K562 (cell line): ENCODE data around the gene GOLGA2. TPM values are rescaled to one million over a fixed set of nuclear protein-coding genes. Genes with fewer than 3 reads are reported as not detected.

Experiments
- AFF1 ChIP-seq, 2 experiments: fragments of 450-650 bp; IDR thresholded peaks; 2 replicates each; pipeline ENCODE4 v1.6.1; 2018; ENCODE audit warnings: mild to moderate bottlenecking in 2 of 2, low read depth in 1 of 2; ENCODE audit not compliant: partially characterized antibody in 2 of 2
- ARNT ChIP-seq, 2 experiments: fragments of 450-650 bp; IDR thresholded peaks; 2 replicates each; pipeline ENCODE4 v1.6.1; 2016; ENCODE audit warnings: mild to moderate bottlenecking in 1 of 2
- BCL6 ChIP-seq: fragments of 250-450 bp; sonication (Bioruptor Pico); IDR thresholded peaks from 2 replicates; pipeline ENCODE4 v1.4.0; 2020
- COPS2 ChIP-seq: fragments of 450-650 bp; conservative IDR thresholded peaks from 2 replicates; pipeline ENCODE4 v1.6.1; 2016; ENCODE audit warnings: mild to moderate bottlenecking, moderate library complexity
- CREBBP ChIP-seq: IDR thresholded peaks from one replicate; pipeline ENCODE4 v1.6.1; 2012; ENCODE audit warnings: low read depth, mild to moderate bottlenecking, control low read depth, inconsistent platforms, low read length
- EHMT2 ChIP-seq: fragments of 450-650 bp; IDR thresholded peaks from 2 replicates; pipeline ENCODE4 v1.6.1; 2018; ENCODE audit warnings: antibody characterized with exemption
- ESRRA ChIP-seq: fragments of 450-650 bp; IDR thresholded peaks from 2 replicates; pipeline ENCODE4 v1.6.1; 2014; ENCODE audit warnings: low read depth, mild to moderate bottlenecking, moderate library complexity, borderline replicate concordance
- FOS ChIP-seq: IDR thresholded peaks from 3 replicates; pipeline ENCODE4 v1.6.1; 2011; ENCODE audit not compliant: insufficient read length; ENCODE audit errors: extremely low read depth
- FOSL1 ChIP-seq: fragments of 200-800 bp; sonication (Bioruptor generic); conservative IDR thresholded peaks from 2 replicates; pipeline ENCODE4 v1.6.1; 2016; ENCODE audit warnings: missing genetic modification characterization, missing compliant biosample characterization
- GATAD2A ChIP-seq: fragments of 450-650 bp; IDR thresholded peaks from 2 replicates; pipeline ENCODE4 v1.6.1; 2017
- KDM1A ChIP-seq, 2 experiments: fragments of 450-650 bp; IDR thresholded peaks; 2 replicates each; pipeline ENCODE4 v1.6.1; 2016; ENCODE audit warnings: mild to moderate bottlenecking in 2 of 2
- MLX ChIP-seq, 2 experiments: fragments of 450-650 bp in 1 of 2; sonication (generic) in 1 of 2; formaldehyde crosslinking; conservative IDR thresholded peaks; 2 replicates each; pipeline versions ENCODE4 v1.4.0 to v1.8.1; 2020 to 2022; ENCODE audit warnings: mild to moderate bottlenecking in 1 of 2, missing genetic modification reagents in 1 of 2
- NCOA2 ChIP-seq, 2 experiments: fragments of 450-650 bp; IDR thresholded peaks; 2 replicates each; pipeline ENCODE4 v1.6.1; 2018; ENCODE audit warnings: mild to moderate bottlenecking in 2 of 2, moderate library complexity in 1 of 2; ENCODE audit not compliant: partially characterized antibody in 2 of 2
- NR1H2 ChIP-seq: sonication (generic); formaldehyde crosslinking; IDR thresholded peaks from 2 replicates; pipeline ENCODE4 v1.4.0; 2020; ENCODE audit warnings: mild to moderate bottlenecking, missing genetic modification reagents
- NR2C2 ChIP-seq, 2 experiments: fragments of 200-800 bp in 1 of 2; sonication (Bioruptor generic) in 1 of 2; sonication (generic) in 1 of 2; formaldehyde crosslinking in 1 of 2; IDR thresholded peaks; 2 replicates each; pipeline versions ENCODE4 v1.6.1 to v1.8.0; 2016 to 2022; ENCODE audit warnings: mild to moderate bottlenecking in 1 of 2, missing compliant biosample characterization in 1 of 2, missing genetic modification characterization in 1 of 2, missing genetic modification reagents in 1 of 2
- SLC30A9 ChIP-seq: fragments of 250-450 bp; sonication (Bioruptor Pico); IDR thresholded peaks from 2 replicates; pipeline ENCODE4 v1.8.0; 2022; ENCODE audit warnings: mild to moderate bottlenecking, moderate library complexity
- SREBF1 ChIP-seq: fragments of 150-350 bp; IDR thresholded peaks from 2 replicates; pipeline ENCODE4 v1.6.1; 2014; ENCODE audit warnings: antibody characterized with exemption, low read depth, low read length, borderline replicate concordance
- TGIF2 ChIP-seq: sonication (generic); formaldehyde crosslinking; IDR thresholded peaks from 2 replicates; pipeline ENCODE4 v1.8.1; 2022; ENCODE audit warnings: mild to moderate bottlenecking, missing genetic modification reagents, moderate library complexity
- ZNF124 ChIP-seq: sonication (generic); formaldehyde crosslinking; IDR thresholded peaks from 2 replicates; pipeline ENCODE4 v1.8.1; 2022; ENCODE audit warnings: missing genetic modification reagents
- ZNF347 ChIP-seq: fragments of 450-650 bp; formaldehyde crosslinking; IDR thresholded peaks from 2 replicates; pipeline ENCODE4 v1.4.0; 2020; ENCODE audit warnings: low read depth, mild to moderate bottlenecking, moderate library complexity
- ZNF395 ChIP-seq: fragments of 200-800 bp; sonication (Bioruptor generic); IDR thresholded peaks from 2 replicates; pipeline ENCODE4 v1.6.1; 2017; ENCODE audit warnings: missing genetic modification characterization, missing compliant biosample characterization
- ZNF778 ChIP-seq: fragments of 450-650 bp; formaldehyde crosslinking; IDR thresholded peaks from 2 replicates; pipeline ENCODE4 v1.4.0; 2020; ENCODE audit warnings: mild to moderate bottlenecking, moderate library complexity
- ZNF830 ChIP-seq: fragments of 250-450 bp; sonication (Bioruptor Pico); IDR thresholded peaks from 2 replicates; pipeline ENCODE4 v1.5.0; 2021; ENCODE audit warnings: mild to moderate bottlenecking
- polyA plus RNA-seq, 8 experiments: library from polyadenylated mRNA; depleted of rRNA in 4 of 8; stranded (reverse) in 5 of 8; unstranded in 3 of 8; fragments of >200 nt; fragmentation: Nextera tagmentation in 2 of 8; fragmentation: Illumina TruSeq in 1 of 8; extraction: Ambion mirVana in 2 of 8; extraction: Trizol in 1 of 8; gene quantifications; 2 replicates each; pipeline versions ENCODE4 v1.2.1 to v1.2.3, GENCODE V29; 2011 to 2014; ENCODE audit warnings: inconsistent platforms in 1 of 8, missing spikeins in 1 of 8
- total RNA-seq, 7 experiments: library from RNA; depleted of rRNA in 6 of 7; stranded (reverse); fragments of >200 nt in 6 of 7; fragmentation: Illumina TruSeq in 2 of 7; extraction: Trizol in 2 of 7; gene quantifications; 2 replicates each; pipeline versions ENCODE4 v1.2.1 to v1.2.3, GENCODE V29; 2011 to 2021; ENCODE audit warnings: low replicate concordance in 1 of 7

Gene GOLGA2
- total and polyA plus RNA-seq, 9 of the 15 experiments (the other 6 are each of a cell fraction or from before 2014, with no cell fraction given): 15.7 to 138 (median 76.0) TPM

GRCh38 chr9:128296340-128297220 lies 20.8 kb upstream of the GOLGA2 start (continued):
- no peak for TF ChIP-seq NCOA2 (IDR thresholded peaks at IDR 0.05; ENCODE audit: partially characterized antibody in 2 of 2)
- no peak for TF ChIP-seq NR1H2 (CRISPR knock-in tag)
- no peak for TF ChIP-seq ZNF124 (CRISPR knock-in tag)
- TF ChIP-seq ZNF395 (CRISPR knock-in tag): peak; percentile 38; the same call in 1 of the 2 replicates
- no peak for TF ChIP-seq ESRRA
- no peak for TF ChIP-seq TGIF2
- TF ChIP-seq KDM1A (IDR thresholded peaks at IDR 0.05): no peak
- TF ChIP-seq SREBF1: no peak
- TF ChIP-seq ZNF778: no peak
- TF ChIP-seq AFF1 (IDR thresholded peaks at IDR 0.05; ENCODE audit: low read depth in 1 of 2, partially characterized antibody in 2 of 2): no peak
- no peak for TF ChIP-seq ZNF830 (CRISPR knock-in tag)
- TF ChIP-seq ZNF347 (CRISPR knock-in tag): no peak
- no peak for TF ChIP-seq BCL6 (CRISPR knock-in tag)
- no peak for TF ChIP-seq MLX (CRISPR knock-in tag; conservative IDR thresholded peaks at IDR 0.05)
- TF ChIP-seq NR2C2 (CRISPR knock-in tag; IDR thresholded peaks at IDR 0.05): no peak
- no peak for TF ChIP-seq NR2C2 (tag; IDR thresholded peaks at IDR 0.05)
- TF ChIP-seq SLC30A9 (CRISPR knock-in tag): no peak
- no peak for TF ChIP-seq GATAD2A
- peak; percentile 98 for TF ChIP-seq FOSL1 (tag)
- no peak for TF ChIP-seq ARNT (IDR thresholded peaks at IDR 0.05)
- TF ChIP-seq EHMT2: no peak
- TF ChIP-seq CREBBP: no peak
- TF ChIP-seq COPS2: no peak
- no peak for TF ChIP-seq FOS
